Fibroblast of skin of scalp (primary cell): Measurements from ENCODE around the gene GOLGA8S. TPM values are rescaled to one million over a fixed set of nuclear protein-coding genes. Genes with fewer than 3 reads are reported as not detected.
"Not testable (repeated sequence)": the region's sequence is repeated elsewhere in the genome, so short reads cannot be mapped to it uniquely, and the experiment has no call there.

ENCODE experiments used
- DNase-seq: peaks from one replicate; pipeline ENCODE4 v3.0.0-alpha.2; 2013
- polyA plus RNA-seq, 2 experiments: library from polyadenylated mRNA; unstranded; fragments of 120-200 nt; gene quantifications; one replicate each; pipeline ENCODE4 v1.2.1, GENCODE V29; 2013; ENCODE audit not compliant: insufficient read length in 2 of 2

Gene GOLGA8S
- polyA plus RNA-seq (2013, experiment 1 of 2; ENCODE audit: insufficient read length), result 0.29 TPM
- polyA plus RNA-seq (2013, experiment 2 of 2; ENCODE audit: insufficient read length), result 0.15 TPM

GRCh38 chr15:23354448-23354847 is at the start of gene GOLGA8S:
TSS of gene GOLGA8S (plus strand) at chr15:23354748. CDS start at chr15:23354810, 62 bp downstream.
- DNase-seq, result not testable (repeated sequence)

- DNase-seq, result not testable (repeated sequence)
Measured at GRCh38 chr15:23304805-23305204, 49.7 kb upstream of the GOLGA8S start.

GRCh38 chr15:23305921-23306320 is 48.6 kb upstream of the GOLGA8S start:
- not testable (repeated sequence) for DNase-seq

GRCh38 chr15:23311233-23311632 is 43.3 kb upstream of the GOLGA8S start:
- not testable (repeated sequence) for DNase-seq

- DNase-seq, result not testable (repeated sequence)
Measured at GRCh38 chr15:23334096-23334495, 20.5 kb upstream of the GOLGA8S start, which contains the start of gene GOLGA6L26. TSS of gene GOLGA6L26 (minus strand) at chr15:23334196. CDS start at chr15:23334135, 61 bp downstream.

- not testable (repeated sequence) for DNase-seq
Measured at GRCh38 chr15:23362622-23363021, 8.1 kb downstream of the GOLGA8S start.

GRCh38 chr15:23364261-23364660 is 9.7 kb downstream of the GOLGA8S start:
- not testable (repeated sequence) for DNase-seq

- no peak for DNase-seq
Measured at GRCh38 chr15:23370578-23370977, 16.0 kb downstream of the GOLGA8S start.

GRCh38 chr15:23371134-23371533 is 16.6 kb downstream of the GOLGA8S start:
- not testable (repeated sequence) for DNase-seq

- not testable (repeated sequence) for DNase-seq
Measured at GRCh38 chr15:23371868-23372267, 17.3 kb downstream of the GOLGA8S start.

- DNase-seq, result no peak
Measured at GRCh38 chr15:23372284-23372683, 17.7 kb downstream of the GOLGA8S start.

- DNase-seq, result not testable (repeated sequence)
Measured at GRCh38 chr15:23372891-23373600, 18.5 kb downstream of the GOLGA8S start.

GRCh38 chr15:23374226-23374625 is 19.7 kb downstream of the GOLGA8S start:
- not testable (repeated sequence) for DNase-seq

GRCh38 chr15:23378946-23379345 is 24.4 kb downstream of the GOLGA8S start:
- DNase-seq, result not testable (repeated sequence)

- not testable (repeated sequence) for DNase-seq
Measured at GRCh38 chr15:23380700-23381099, 26.2 kb downstream of the GOLGA8S start.

- not testable (repeated sequence) for DNase-seq
Measured at GRCh38 chr15:23381192-23381591, 26.6 kb downstream of the GOLGA8S start.

- no peak for DNase-seq
Measured at GRCh38 chr15:23384371-23384770, 29.8 kb downstream of the GOLGA8S start.

GRCh38 chr15:23385886-23386430 is 31.4 kb downstream of the GOLGA8S start:
- DNase-seq, result no peak

GRCh38 chr15:23387621-23388190 is 33.2 kb downstream of the GOLGA8S start:
- DNase-seq, result no peak

GRCh38 chr15:23395030-23395692 is 40.6 kb downstream of the GOLGA8S start:
- DNase-seq, result no peak

- DNase-seq, result no peak
Measured at GRCh38 chr15:23395832-23396231, 41.3 kb downstream of the GOLGA8S start.

GRCh38 chr15:23397779-23398178 is 43.2 kb downstream of the GOLGA8S start:
- DNase-seq, result no peak

GRCh38 chr15:23398357-23398756 is 43.8 kb downstream of the GOLGA8S start:
- not testable (repeated sequence) for DNase-seq
